DOHH2 (cell line): ENCODE results near the gene C13orf42.

Experiments
- CTCF ChIP-seq: fragments of 200-600 bp; sonication (generic); IDR thresholded peaks from one replicate; pipeline ENCODE4 v1.5.1; 2014; ENCODE audit warnings: antibody characterized with exemption, mild to moderate bottlenecking, low read depth, low read length; ENCODE audit not compliant: poor library complexity, severe bottlenecking
- EZH2phosphoT487 ChIP-seq: fragments of 200-600 bp; sonication (generic); IDR thresholded peaks from 2 replicates; pipeline ENCODE4 v1.6.1; 2017; ENCODE audit warnings: borderline replicate concordance, mild to moderate bottlenecking, antibody characterized with exemption, low read length, moderate library complexity, mixed read lengths

GRCh38 chr13:51122868-51123566 lies 11.9 kb upstream of the C13orf42 start:
- TF ChIP-seq CTCF (no peak), EZH2phosphoT487 (no peak)
